Mesendoderm (in vitro differentiated cells): ENCODE data around the gene EEF2K.

Source experiments
- DNase-seq: peaks from one replicate; pipeline ENCODE4 v3.0.0; 2013
- H2AK5ac ChIP-seq: 2 replicates; pipeline ENCODE4 v1.6.1; 2013; ENCODE audit warnings: low read length, inconsistent platforms
- H2BK120ac ChIP-seq: 2 replicates; pipeline ENCODE4 v1.6.1; 2013; ENCODE audit warnings: low read depth, mild to moderate bottlenecking, low read length, moderate library complexity, mixed read lengths
- H2BK15ac ChIP-seq: replicated peaks from 2 replicates; pipeline ENCODE4 v1.6.1; 2013; ENCODE audit warnings: low read depth, mild to moderate bottlenecking, moderate library complexity
- H2BK5ac ChIP-seq: 2 replicates; pipeline ENCODE4 v1.6.1; 2013; ENCODE audit warnings: low read length, inconsistent platforms
- H3K18ac ChIP-seq: 2 replicates; pipeline ENCODE4 v1.6.1; 2013; ENCODE audit warnings: mild to moderate bottlenecking, low read length, mixed read lengths
- H3K23ac ChIP-seq: one replicate; pipeline ENCODE4 v1.6.1; 2013; ENCODE audit warnings: low read length
- H3K27ac ChIP-seq: 2 replicates; pipeline ENCODE4 v1.5.1; 2013; ENCODE audit warnings: low read depth, mild to moderate bottlenecking, inconsistent platforms, low read length, moderate library complexity
- H3K27me3 ChIP-seq: 2 replicates; pipeline ENCODE4 v1.6.1; 2013; ENCODE audit warnings: low read length, control low read depth, mild to moderate bottlenecking, inconsistent platforms; ENCODE audit not compliant: insufficient read depth, poor library complexity
- H3K36me3 ChIP-seq: 2 replicates; pipeline ENCODE4 v1.6.1; 2013; ENCODE audit warnings: low read length, inconsistent platforms; ENCODE audit not compliant: control insufficient read depth, insufficient read depth
- H3K4ac ChIP-seq: one replicate; pipeline ENCODE4 v1.6.1; 2013; ENCODE audit warnings: low read depth, mild to moderate bottlenecking, low read length, moderate library complexity
- H3K4me1 ChIP-seq: 2 replicates; pipeline ENCODE4 v1.6.1; 2013; ENCODE audit warnings: low read depth, low read length, inconsistent platforms; ENCODE audit not compliant: control insufficient read depth
- H3K4me2 ChIP-seq: 2 replicates; pipeline ENCODE4 v1.6.1; 2013; ENCODE audit warnings: low read length
- H3K4me3 ChIP-seq: 2 replicates; pipeline ENCODE4 v1.5.1; 2013; ENCODE audit warnings: mild to moderate bottlenecking, low read length
- H3K56ac ChIP-seq: one replicate; pipeline ENCODE4 v1.6.1; 2013; ENCODE audit warnings: low read length
- H3K79me1 ChIP-seq: 2 replicates; pipeline ENCODE4 v1.6.1; 2013; ENCODE audit warnings: low read length, inconsistent platforms
- H3K79me2 ChIP-seq: 2 replicates; pipeline ENCODE4 v1.6.1; 2013; ENCODE audit warnings: mild to moderate bottlenecking, low read length; ENCODE audit not compliant: control insufficient read depth, insufficient read depth
- H3K9ac ChIP-seq: 2 replicates; pipeline ENCODE4 v1.6.1; 2013; ENCODE audit warnings: low read length, inconsistent platforms
- H4K5ac ChIP-seq: one replicate; pipeline ENCODE4 v1.6.1; 2013; ENCODE audit warnings: low read length
- H4K8ac ChIP-seq: one replicate; pipeline ENCODE4 v1.6.1; 2013; ENCODE audit warnings: low read depth, mild to moderate bottlenecking, control low read depth, low read length, moderate library complexity
- WGBS: extraction: QIAGEN DNeasy Blood & Tissue Kit; methylation state at CpG from one replicate; pipeline ENCODE4 v1.1.7; 2013; ENCODE audit warnings: low lambda C conversion rate, missing lambda C conversion rate; ENCODE audit not compliant: insufficient coverage; ENCODE audit errors: extremely low coverage; 5-methylcytosine and 5-hydroxymethylcytosine counted together

Gene EEF2K

GRCh38 chr16:22335668-22336246 lies 129.7 kb downstream of the EEF2K start:
- Histone ChIP-seq H3K18ac (no peak overlapping the region), H3K4me1 (no peaks in the 10 kb centered on the region), H3K27ac (no peak overlapping the region), H3K4me2 (no peak overlapping the region), H3K36me3 (peaks cover 7% of the 10 kb centered on the region), H3K9ac (no peak overlapping the region), H3K4me3 (no peak overlapping the region), H2BK15ac (no peak overlapping the region), H3K23ac (no peak overlapping the region), H3K27me3 (no peaks in the 10 kb centered on the region), H4K5ac (no peak overlapping the region), H3K4ac (no peak overlapping the region), H3K56ac (no peak overlapping the region), H2AK5ac (no peak overlapping the region), H3K79me1 (no peaks in the 10 kb centered on the region), H4K8ac (no peak overlapping the region), H2BK5ac (no peak overlapping the region), H2BK120ac (no peak overlapping the region), H3K79me2 (no peaks in the 10 kb centered on the region)
- no CpG with 5 or more reads among the region's 3 CpGs for WGBS
- DNase-seq: no peak

GRCh38 chr16:22336581-22336980 lies 130.5 kb downstream of the EEF2K start:
- Histone ChIP-seq H3K23ac (no peak overlapping the region), H2BK15ac (no peak overlapping the region), H2BK5ac (no peak overlapping the region), H2BK120ac (no peak overlapping the region), H4K8ac (no peak overlapping the region), H3K36me3 (peaks cover 7% of the 10 kb centered on the region), H3K79me2 (no peaks in the 10 kb centered on the region), H3K27me3 (no peaks in the 10 kb centered on the region), H3K79me1 (no peaks in the 10 kb centered on the region), H3K4me1 (no peaks in the 10 kb centered on the region), H3K9ac (no peak overlapping the region), H3K4me3 (no peak overlapping the region), H3K27ac (no peak overlapping the region), H2AK5ac (no peak overlapping the region), H3K56ac (no peak overlapping the region), H3K4ac (no peak overlapping the region), H3K4me2 (no peak overlapping the region), H3K18ac (no peak overlapping the region), H4K5ac (no peak overlapping the region)
- DNase-seq: no peak

- Histone ChIP-seq H3K4me3 (no peak overlapping the region), H3K27ac (no peak overlapping the region), H2BK5ac (no peak overlapping the region), H4K8ac (no peak overlapping the region), H2BK120ac (no peak overlapping the region), H3K36me3 (peaks cover 7% of the 10 kb centered on the region), H3K18ac (no peak overlapping the region), H4K5ac (no peak overlapping the region), H3K23ac (no peak overlapping the region), H3K79me2 (no peaks in the 10 kb centered on the region), H3K79me1 (no peaks in the 10 kb centered on the region), H3K9ac (no peak overlapping the region), H3K56ac (no peak overlapping the region), H3K4me2 (no peak overlapping the region), H3K27me3 (no peaks in the 10 kb centered on the region), H2BK15ac (no peak overlapping the region), H3K4me1 (no peaks in the 10 kb centered on the region), H3K4ac (no peak overlapping the region), H2AK5ac (no peak overlapping the region)
- peak; percentile 16 for DNase-seq
These were observed 131.0 kb downstream of the EEF2K start for GRCh38 chr16:22337045-22337444.

GRCh38 chr16:22337849-22338635 lies 132.0 kb downstream of the EEF2K start:
- H4K5ac ChIP-seq: no peak overlapping the region
- no peak overlapping the region for H3K18ac ChIP-seq
- no peak overlapping the region for H3K56ac ChIP-seq
- peaks cover 7% of the 10 kb centered on the region for H3K36me3 ChIP-seq
- no peak overlapping the region for H4K8ac ChIP-seq
- H2BK5ac ChIP-seq: no peak overlapping the region
- H3K27ac ChIP-seq: no peak overlapping the region
- no peak overlapping the region for H3K4me3 ChIP-seq
- no peak overlapping the region for H2BK15ac ChIP-seq
- no CpG with 5 or more reads among the region's 4 CpGs for WGBS
- H3K23ac ChIP-seq: no peak overlapping the region
- H3K79me2 ChIP-seq: no peaks in the 10 kb centered on the region
- no peak overlapping the region for H3K4me2 ChIP-seq
- no peak overlapping the region for H3K4ac ChIP-seq
- H3K79me1 ChIP-seq: no peaks in the 10 kb centered on the region
- H2AK5ac ChIP-seq: no peak overlapping the region
- no peaks in the 10 kb centered on the region for H3K27me3 ChIP-seq
- DNase-seq: no peak
- no peak overlapping the region for H2BK120ac ChIP-seq
- no peaks in the 10 kb centered on the region for H3K4me1 ChIP-seq
- H3K9ac ChIP-seq: no peak overlapping the region
